ENCODE data around the gene HBG1. TPM values are rescaled to one million over a fixed set of nuclear protein-coding genes. Genes with fewer than 3 reads are reported as not detected.
A peak's percentile ranks its signal among the peaks of the same experiment; 100 is the strongest.
"Not testable (repeated sequence)": the region's sequence is repeated elsewhere in the genome, so short reads cannot be mapped to it uniquely, and the experiment has no call there.

Gene HBG1
- not detected in 2 replicates for total RNA-seq (ENCODE audit: low replicate concordance)
- long read RNA-seq: 0 reads

DNA sequence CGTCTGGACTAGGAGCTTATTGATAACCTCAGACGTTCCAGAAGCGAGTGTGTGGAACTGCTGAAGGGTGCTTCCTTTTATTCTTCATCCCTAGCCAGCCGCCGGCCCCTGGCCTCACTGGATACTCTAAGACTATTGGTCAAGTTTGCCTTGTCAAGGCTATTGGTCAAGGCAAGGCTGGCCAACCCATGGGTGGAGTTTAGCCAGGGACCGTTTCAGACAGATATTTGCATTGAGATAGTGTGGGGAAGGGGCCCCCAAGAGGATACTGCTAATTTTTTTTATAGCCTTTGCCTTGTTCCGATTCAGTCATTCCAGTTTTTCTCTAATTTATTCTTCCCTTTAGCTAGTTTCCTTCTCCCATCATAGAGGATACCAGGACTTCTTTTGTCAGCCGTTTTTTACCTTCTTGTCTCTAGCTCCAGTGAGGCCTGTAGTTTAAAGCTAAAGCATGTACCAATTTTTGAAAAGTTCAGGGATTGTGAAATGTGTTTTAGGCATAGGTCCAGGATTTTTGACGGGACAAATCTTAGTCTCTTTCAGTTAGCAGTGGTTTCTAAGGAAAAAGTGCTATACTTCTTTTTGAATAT lies at the start of gene HBG1:
TSS of gene HBG1 (minus strand) at position 51 of the 590 bp plus-strand sequence. CDS start 53 bp downstream, outside the sequence.
- H3K36me3 Mint-ChIP-seq; DNase-seq (ENCODE audit: extremely low spot score, unreplicated experiment); H3K27me3 Mint-ChIP-seq; H3K4me1 Mint-ChIP-seq (ENCODE audit: unreplicated experiment); H3K4me3 Mint-ChIP-seq; H3K9me3 Mint-ChIP-seq; H3K27ac Mint-ChIP-seq: not testable (repeated sequence)

DNA sequence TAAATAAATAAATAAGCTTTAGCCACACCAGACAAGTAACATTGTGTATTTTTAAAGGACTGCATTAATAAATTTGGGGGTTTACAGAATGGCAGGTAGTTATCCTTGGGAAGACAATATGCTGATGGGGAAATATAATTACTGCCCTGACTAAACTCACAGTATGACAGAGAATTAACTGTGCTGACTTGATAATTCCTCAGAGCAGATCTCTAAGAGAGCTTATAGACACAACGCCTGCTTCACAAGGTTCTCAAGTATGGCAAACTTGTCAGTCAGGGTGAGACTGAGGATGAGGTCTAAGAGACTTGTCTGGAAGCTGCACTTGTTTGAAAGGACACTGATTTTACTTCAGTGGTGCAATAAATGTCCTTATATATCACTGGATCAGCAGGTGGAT lies 48.8 kb upstream of the HBG1 start:
- H3K27me3 Mint-ChIP-seq: peaks cover 9% of the 10 kb centered on the region
- TF ChIP-seq, protein P1, sequence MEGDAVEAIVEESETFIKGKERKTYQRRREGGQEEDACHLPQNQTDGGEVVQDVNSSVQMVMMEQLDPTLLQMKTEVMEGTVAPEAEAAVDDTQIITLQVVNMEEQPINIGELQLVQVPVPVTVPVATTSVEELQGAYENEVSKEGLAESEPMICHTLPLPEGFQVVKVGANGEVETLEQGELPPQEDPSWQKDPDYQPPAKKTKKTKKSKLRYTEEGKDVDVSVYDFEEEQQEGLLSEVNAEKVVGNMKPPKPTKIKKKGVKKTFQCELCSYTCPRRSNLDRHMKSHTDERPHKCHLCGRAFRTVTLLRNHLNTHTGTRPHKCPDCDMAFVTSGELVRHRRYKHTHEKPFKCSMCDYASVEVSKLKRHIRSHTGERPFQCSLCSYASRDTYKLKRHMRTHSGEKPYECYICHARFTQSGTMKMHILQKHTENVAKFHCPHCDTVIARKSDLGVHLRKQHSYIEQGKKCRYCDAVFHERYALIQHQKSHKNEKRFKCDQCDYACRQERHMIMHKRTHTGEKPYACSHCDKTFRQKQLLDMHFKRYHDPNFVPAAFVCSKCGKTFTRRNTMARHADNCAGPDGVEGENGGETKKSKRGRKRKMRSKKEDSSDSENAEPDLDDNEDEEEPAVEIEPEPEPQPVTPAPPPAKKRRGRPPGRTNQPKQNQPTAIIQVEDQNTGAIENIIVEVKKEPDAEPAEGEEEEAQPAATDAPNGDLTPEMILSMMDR (conservative IDR thresholded peaks at IDR 0.05): no peak
- H3K27ac Mint-ChIP-seq: no peak overlapping the region
- H3K4me1 Mint-ChIP-seq (ENCODE audit: unreplicated experiment): no peaks in the 10 kb centered on the region
- no peaks in the 10 kb centered on the region for H3K36me3 Mint-ChIP-seq
- H3K4me3 Mint-ChIP-seq: no peak overlapping the region
- H3K9me3 Mint-ChIP-seq: no peaks in the 10 kb centered on the region
- no peak for DNase-seq (ENCODE audit: extremely low spot score, unreplicated experiment)

DNA sequence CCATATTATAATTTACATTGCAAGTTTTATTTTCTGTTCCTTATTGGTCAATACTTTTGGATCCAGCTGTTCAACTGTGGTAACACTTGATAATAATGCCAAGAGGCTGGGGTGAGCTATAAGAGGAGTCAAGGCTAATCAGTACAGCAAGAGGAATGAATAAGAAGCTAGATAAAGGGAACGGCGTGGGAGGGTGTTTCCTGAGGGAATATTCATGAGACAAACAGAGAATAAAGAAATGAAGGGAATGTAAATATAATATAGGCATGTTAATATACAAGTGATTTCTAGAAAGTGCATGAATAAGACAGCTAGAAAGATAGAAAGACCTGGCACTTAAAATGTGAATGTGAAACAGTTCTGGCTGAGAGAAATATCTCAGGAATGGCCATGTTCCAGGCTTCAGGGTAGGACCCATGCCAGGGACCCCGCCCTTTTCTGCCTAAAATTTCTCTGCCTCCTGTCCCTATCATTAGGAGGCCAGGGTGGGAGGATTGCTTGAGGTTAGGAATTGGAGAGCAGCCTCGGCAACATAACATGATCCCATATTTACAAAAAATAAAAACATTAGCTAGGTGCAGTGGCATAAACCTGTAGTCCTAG lies 48.2 kb upstream of the HBG1 start:
- peaks cover 9% of the 10 kb centered on the region for H3K27me3 Mint-ChIP-seq
- TF ChIP-seq, protein P1 (conservative IDR thresholded peaks at IDR 0.05): no peak
- no peaks in the 10 kb centered on the region for H3K4me1 Mint-ChIP-seq (ENCODE audit: unreplicated experiment)
- no peaks in the 10 kb centered on the region for H3K36me3 Mint-ChIP-seq
- H3K27ac Mint-ChIP-seq: no peak overlapping the region
- DNase-seq (ENCODE audit: extremely low spot score, unreplicated experiment): no peak
- H3K4me3 Mint-ChIP-seq: no peak overlapping the region
- H3K9me3 Mint-ChIP-seq: no peaks in the 10 kb centered on the region

DNA sequence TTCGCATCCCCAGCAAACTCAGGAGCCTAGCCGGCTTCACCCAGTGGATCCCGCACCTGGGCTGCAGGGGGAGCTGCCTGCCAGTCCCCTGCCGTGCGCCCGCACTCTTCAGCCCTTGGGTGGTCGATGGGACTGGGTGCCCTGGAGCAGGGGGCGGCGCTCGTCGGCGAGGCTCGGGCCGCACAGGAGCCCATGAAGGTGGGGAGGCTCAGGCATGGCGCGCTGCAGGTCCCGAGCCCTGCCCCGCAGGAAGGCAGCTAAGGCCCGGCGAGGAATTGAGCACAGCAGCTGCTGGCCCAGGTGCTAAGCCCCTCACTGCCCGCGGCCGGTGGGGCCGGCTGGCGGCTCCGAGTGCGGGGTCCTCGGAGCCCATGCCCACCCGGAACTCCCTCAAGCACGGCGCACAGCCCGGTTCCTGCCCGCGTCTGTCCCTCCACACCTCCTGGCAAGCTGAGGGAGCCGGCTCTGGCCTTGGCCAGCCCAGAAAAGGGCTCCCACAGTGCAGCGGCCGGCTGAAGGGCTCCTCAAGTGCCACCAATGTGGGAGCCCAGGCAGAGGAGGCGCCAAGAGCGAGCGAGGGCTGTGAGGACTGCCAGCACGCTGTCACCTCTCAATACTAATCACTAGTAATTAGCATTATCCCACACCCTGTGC lies 44.8 kb upstream of the HBG1 start:
- not testable (repeated sequence) for H3K9me3 Mint-ChIP-seq; H3K4me3 Mint-ChIP-seq; DNase-seq (ENCODE audit: extremely low spot score, unreplicated experiment)

DNA sequence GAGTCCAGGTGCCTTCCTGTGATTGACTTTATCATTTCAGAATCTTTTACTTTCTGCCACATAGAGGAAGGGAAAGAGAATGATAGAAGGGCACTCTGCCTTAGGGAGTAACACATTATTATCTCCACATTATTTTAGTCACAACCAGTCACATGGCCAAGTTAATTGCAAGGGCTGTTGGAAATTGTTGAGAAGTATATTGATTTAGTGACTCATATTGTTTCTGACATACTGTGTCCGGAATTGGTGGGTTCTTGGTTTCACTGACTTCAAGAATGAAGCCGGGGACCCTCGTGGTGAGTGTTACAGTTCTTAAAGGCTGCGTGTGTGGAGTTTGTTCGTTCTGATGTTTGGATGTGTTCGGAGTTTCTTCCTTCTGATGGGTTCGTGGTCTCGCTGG lies 43.4 kb upstream of the HBG1 start:
- Mint-ChIP-seq H3K27me3 (peaks cover 7% of the 10 kb centered on the region), H3K9me3 (no peaks in the 10 kb centered on the region), H3K36me3 (no peaks in the 10 kb centered on the region), H3K27ac (no peak overlapping the region), H3K4me1 (ENCODE audit: unreplicated experiment) (no peaks in the 10 kb centered on the region), H3K4me3 (no peak overlapping the region)
- TF ChIP-seq, protein P1 (conservative IDR thresholded peaks at IDR 0.05): no peak
- no peak for DNase-seq (ENCODE audit: extremely low spot score, unreplicated experiment)

More for the DNA sequence above, 44.8 kb upstream of the HBG1 start:
- H3K36me3 Mint-ChIP-seq; H3K4me1 Mint-ChIP-seq (ENCODE audit: unreplicated experiment); H3K27ac Mint-ChIP-seq; H3K27me3 Mint-ChIP-seq: not testable (repeated sequence)

DNA sequence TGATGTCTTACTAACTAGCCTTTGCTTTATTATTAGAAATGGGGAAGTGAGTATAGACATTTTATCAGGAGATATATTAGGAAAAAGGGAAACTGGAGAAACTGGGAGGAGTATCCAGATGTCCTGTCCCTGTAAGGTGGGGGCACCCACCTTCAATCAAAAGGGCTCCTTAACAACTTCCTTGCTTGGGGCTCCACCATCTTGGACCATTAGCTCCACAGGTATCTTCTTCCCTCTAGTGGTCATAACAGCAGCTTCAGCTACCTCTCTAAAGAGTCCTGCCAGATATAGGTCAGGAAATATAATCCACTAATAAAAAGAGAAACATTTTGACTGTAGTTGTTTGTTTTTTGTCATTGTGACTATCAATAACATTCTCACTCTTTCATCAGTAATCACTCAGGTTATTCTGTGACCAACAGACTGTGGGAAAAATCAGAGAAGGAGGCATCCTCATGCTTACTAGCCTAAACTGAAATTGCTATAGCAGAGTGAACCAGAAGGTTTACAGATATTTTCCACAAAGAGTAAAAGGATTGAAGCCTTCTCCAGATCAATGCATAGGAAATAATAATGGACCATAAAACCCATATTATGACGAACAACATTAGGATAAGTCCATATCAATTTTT lies 41.7 kb upstream of the HBG1 start:
- Mint-ChIP-seq H3K4me3 (no peak overlapping the region), H3K27ac (no peak overlapping the region), H3K36me3 (no peaks in the 10 kb centered on the region), H3K27me3 (no peaks in the 10 kb centered on the region), H3K4me1 (ENCODE audit: unreplicated experiment) (no peaks in the 10 kb centered on the region), H3K9me3 (no peaks in the 10 kb centered on the region)
- TF ChIP-seq, protein P1 (conservative IDR thresholded peaks at IDR 0.05): peak; percentile 63
- DNase-seq (ENCODE audit: extremely low spot score, unreplicated experiment): no peak

Data from type B pancreatic cell (in vitro differentiated cells).